HS-27A (cell line): Measurements from ENCODE around the gene ZNF362.

Experiments
- DNase-seq: peaks from one replicate; pipeline ENCODE4 v3.0.0-alpha.2; 2012; ENCODE audit warnings: low read depth, missing footprints

Gene ZNF362

GRCh38 chr1:33268927-33269610, 12.8 kb downstream of the ZNF362 start:
- no peak for DNase-seq

GRCh38 chr1:33269621-33270020, 13.3 kb downstream of the ZNF362 start:
- DNase-seq, result no peak

- DNase-seq, result no peak
Observed at GRCh38 chr1:33270379-33270778, 14.1 kb downstream of the ZNF362 start.

- no peak for DNase-seq
Observed at GRCh38 chr1:33270808-33271465, 14.6 kb downstream of the ZNF362 start.

GRCh38 chr1:33271666-33272505, 15.6 kb downstream of the ZNF362 start:
- no peak for DNase-seq

- no peak for DNase-seq
Observed at GRCh38 chr1:33272509-33272908, 16.2 kb downstream of the ZNF362 start.

- DNase-seq, result no peak
Observed at GRCh38 chr1:33272930-33273329, 16.6 kb downstream of the ZNF362 start.

- no peak for DNase-seq
Observed at GRCh38 chr1:33273406-33273805, 17.1 kb downstream of the ZNF362 start.

GRCh38 chr1:33273961-33274371, 17.7 kb downstream of the ZNF362 start:
- no peak for DNase-seq

- DNase-seq, result no peak
Observed at GRCh38 chr1:33274446-33274845, 18.2 kb downstream of the ZNF362 start.

GRCh38 chr1:33275195-33275594, 18.9 kb downstream of the ZNF362 start:
- DNase-seq, result no peak

DNA sequence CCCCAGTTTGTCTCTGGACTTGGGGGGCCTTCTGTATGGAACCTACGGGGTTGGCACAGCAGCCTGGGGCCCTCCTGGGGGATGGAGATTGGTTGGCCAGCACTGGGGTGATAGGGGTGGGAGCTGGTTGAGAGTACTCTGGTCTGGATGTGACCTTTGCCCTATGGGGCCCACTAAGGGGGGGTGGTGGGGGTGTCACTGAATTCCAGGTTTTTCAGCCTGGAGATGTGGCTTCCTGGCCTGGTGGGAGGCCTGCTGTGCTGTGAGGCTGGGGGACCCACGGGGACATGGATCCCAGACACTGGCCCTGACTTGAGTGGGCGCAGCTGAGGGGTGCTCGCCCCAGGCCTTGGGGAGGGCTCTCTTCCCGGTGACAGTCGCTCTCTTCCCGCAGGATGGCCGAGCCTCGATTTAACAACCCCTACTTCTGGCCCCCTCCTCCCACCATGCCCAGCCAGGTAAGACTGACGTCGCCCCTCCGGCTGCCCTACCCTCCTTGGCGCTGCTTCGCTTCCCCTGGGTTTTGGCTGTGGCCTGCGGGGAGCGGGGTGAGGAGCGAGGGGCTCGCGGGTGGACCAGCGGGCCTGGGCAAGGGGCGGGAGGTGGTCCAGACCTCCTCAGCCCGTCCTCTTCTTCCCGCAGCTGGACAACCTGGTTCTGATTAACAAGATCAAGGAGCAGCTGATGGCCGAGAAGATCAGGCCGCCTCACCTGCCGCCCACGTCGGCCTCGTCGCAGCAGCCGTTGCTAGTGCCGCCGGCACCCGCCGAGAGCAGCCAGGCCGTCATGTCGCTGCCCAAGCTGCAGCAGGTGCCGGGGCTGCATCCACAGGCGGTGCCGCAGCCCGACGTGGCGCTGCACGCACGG, 19.6 kb downstream of the ZNF362 start:
- no peak for DNase-seq

DNA sequence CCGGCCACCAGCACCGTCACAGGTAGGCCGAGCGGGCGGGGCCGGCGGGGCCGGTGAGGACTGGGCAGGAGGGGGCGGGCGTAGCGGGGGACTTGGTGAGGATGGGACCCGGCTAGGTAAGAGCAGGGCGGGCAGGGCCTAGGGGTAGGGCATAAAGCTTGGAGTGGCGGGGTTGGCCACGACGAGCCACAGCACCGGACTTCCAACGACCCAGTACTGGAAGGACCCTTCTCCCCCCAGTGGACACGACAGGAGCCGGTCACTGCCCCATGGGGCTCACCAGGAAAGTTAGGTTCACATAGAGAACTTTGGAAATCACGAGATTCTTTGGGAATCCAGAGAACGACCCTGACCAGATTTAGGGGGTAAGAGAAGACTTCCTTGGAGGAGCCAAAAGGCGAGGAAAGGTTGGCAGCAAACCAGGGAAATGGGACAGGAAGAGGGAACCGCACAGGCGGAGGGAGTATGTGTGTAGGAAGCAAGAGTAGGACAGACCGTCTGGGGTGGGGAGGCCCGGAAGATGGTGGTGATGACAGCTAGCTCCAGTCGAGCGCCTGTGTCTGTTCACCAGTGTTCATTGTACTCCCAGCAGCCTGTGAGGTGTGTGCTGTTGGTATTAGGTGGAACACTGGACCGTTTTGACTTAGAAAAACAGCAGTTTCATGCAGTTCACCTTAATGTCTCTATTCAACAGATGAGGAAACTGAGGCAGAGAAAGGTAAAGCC, 20.4 kb downstream of the ZNF362 start:
- DNase-seq, result no peak

- no peak for DNase-seq
Observed at GRCh38 chr1:33277488-33278084, 21.3 kb downstream of the ZNF362 start.

DNA sequence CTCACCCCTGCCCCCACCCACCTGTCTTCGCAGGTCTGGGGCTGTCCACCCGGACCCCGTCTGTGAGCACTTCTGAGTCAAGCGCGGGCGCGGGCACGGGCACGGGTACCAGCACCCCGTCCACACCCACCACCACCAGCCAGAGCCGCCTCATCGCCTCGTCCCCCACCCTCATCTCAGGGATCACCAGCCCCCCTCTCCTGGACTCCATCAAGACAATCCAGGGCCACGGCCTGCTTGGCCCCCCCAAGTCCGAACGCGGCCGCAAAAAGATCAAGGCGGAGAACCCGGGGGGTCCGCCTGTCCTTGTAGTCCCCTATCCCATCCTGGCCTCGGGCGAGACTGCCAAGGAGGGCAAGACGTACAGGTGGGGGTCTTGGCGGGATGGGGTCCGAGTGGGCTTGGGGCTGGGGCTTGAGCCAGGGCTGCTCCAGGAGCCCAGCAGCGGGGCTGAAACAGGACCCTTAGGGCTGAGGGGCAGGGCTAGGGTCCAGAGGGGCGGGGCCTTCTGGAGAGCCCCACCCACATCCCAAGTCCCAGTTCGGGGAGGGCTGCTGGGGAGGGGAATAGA, 23.9 kb downstream of the ZNF362 start:
- DNase-seq, result no peak

DNA sequence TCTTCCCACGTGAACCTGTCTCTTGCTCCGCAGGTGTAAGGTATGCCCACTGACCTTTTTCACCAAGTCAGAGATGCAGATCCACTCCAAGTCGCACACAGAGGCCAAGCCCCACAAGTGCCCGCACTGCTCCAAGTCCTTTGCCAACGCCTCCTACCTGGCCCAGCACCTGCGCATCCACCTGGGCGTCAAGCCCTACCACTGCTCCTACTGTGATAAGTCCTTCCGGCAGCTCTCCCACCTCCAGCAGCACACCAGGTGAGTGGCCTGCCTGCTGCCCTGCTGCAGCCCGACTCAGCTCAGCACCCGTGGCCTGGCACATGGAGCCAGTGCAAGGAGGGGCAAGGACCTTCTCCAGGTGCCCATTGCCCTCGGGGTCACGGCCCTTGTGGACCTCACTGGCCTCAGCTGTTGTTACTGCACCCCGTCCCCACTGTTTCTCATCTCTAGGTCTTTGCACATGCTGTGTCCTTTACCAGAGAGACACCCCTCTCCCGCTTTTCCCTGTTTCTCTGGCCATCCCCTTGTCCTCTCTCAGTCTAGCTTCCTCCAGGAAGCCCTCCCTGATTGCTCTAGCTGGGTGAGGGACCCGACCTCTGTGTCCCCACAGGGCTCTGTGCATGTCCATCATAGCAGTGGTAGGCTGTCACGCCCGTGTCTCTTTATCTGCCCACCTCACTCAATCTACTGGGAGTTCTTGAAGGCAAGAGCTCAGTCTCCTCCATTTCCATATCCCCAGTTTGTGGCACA, 25.4 kb downstream of the ZNF362 start:
- DNase-seq, result no peak

DNA sequence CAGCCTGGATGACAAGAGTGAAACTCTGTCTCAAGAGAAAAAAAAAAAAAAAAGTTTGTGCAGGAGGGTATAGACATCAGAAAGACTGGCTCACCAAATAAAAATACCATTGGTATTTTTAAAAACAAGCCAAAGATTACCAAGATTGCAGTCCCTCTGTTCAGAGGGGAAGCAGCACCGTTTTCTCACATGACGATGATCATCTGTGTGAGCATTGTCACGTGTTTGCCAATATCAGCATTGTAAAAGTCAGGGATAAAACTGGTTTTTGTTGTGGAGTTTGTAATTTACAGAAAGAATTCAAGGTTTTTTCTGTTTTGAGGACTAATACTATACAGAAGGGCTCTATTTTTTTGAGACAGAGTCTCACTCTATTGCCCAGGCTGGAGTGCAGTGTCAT, 26.5 kb downstream of the ZNF362 start:
- DNase-seq, result no peak

GRCh38 chr1:33284049-33284448, 27.8 kb downstream of the ZNF362 start:
- no peak for DNase-seq

- DNase-seq, result no peak
Observed at GRCh38 chr1:33286451-33287185, 30.3 kb downstream of the ZNF362 start.
